Measurements from ENCODE around the gene ISL2.

Gene ISL2

DNA sequence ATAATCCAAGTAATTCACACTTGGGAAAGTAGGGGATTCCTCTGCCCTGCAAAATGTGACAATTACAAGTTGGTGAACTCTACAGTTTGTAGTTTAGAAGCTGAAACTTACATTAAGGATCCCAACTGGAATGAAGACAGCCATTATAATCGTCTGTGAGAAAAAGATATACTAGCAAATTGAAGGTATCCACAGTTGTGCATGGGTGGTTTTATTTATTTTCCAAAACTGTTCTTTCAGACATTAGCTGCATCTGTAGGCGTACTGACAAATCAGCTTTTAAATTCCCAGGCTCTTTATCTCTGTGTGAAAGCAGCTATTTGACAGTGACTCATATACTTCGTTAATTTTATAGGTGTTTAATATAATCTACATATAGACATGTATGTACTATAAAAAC lies 12.5 kb upstream of the ISL2 start:
- Histone ChIP-seq H3K9me2 (replicated peaks; ENCODE audit: insufficient read depth, low read length) (no peaks in the 10 kb centered on the region), H3K9me3 (ENCODE audit: insufficient read depth, low read length) (no peaks in the 10 kb centered on the region), H2AFZ (ENCODE audit: low read depth, low read length, severe bottlenecking) (no peak overlapping the region), H3K9ac (ENCODE audit: low read length) (no peak overlapping the region), H4K20me1 (ENCODE audit: low read depth, low read length) (no peaks in the 10 kb centered on the region), H3K79me2 (ENCODE audit: insufficient read depth, low read length) (no peaks in the 10 kb centered on the region), H3K4me3 (ENCODE audit: insufficient read depth, low read length, poor library complexity, severe bottlenecking) (no peak overlapping the region), H3K36me3 (ENCODE audit: low read length) (no peaks in the 10 kb centered on the region), H3K4me2 (ENCODE audit: low read depth, low read length, poor library complexity, severe bottlenecking) (no peak overlapping the region), H3K27me3 (ENCODE audit: low read length) (no peaks in the 10 kb centered on the region), H3K27ac (ENCODE audit: low read depth, low read length) (no peak overlapping the region), H3F3A (ENCODE audit: insufficient read depth) (0 out of 2 replicates have a peak, but pooled peaks cover 5% of the 10 kb centered on the region)
- TF ChIP-seq EZH2phosphoT487 (conservative IDR thresholded peaks at IDR 0.05; ENCODE audit: low read length) = no peak
- TF ChIP-seq, protein P1, sequence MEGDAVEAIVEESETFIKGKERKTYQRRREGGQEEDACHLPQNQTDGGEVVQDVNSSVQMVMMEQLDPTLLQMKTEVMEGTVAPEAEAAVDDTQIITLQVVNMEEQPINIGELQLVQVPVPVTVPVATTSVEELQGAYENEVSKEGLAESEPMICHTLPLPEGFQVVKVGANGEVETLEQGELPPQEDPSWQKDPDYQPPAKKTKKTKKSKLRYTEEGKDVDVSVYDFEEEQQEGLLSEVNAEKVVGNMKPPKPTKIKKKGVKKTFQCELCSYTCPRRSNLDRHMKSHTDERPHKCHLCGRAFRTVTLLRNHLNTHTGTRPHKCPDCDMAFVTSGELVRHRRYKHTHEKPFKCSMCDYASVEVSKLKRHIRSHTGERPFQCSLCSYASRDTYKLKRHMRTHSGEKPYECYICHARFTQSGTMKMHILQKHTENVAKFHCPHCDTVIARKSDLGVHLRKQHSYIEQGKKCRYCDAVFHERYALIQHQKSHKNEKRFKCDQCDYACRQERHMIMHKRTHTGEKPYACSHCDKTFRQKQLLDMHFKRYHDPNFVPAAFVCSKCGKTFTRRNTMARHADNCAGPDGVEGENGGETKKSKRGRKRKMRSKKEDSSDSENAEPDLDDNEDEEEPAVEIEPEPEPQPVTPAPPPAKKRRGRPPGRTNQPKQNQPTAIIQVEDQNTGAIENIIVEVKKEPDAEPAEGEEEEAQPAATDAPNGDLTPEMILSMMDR (IDR thresholded peaks at IDR 0.05; ENCODE audit: insufficient read depth, low read length, poor library complexity, severe bottlenecking) = no peak

DNA sequence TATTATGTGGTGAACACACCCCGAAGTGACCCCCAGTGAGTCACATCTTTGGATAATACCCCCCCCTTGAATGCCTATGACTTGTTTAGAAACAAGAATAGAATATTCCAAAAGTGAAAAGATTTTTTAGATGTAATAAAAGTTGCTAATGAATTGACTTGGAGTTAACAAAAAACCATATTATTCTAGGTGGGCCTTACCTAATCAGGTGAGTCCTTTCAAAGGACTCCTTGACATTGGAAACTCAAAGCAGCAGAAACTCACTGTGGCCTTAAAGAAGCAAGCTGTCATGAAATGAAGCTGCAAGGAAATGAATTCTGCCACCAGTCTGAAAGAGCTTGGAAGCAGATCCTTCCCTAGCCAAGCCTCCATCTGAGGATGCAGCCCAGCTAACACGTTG lies 10.9 kb upstream of the ISL2 start:
- Histone ChIP-seq H2AFZ (ENCODE audit: low read depth, low read length, severe bottlenecking) (no peak overlapping the region), H3K4me3 (ENCODE audit: insufficient read depth, low read length, poor library complexity, severe bottlenecking) (no peak overlapping the region), H3K36me3 (ENCODE audit: low read length) (no peaks in the 10 kb centered on the region), H3K27ac (ENCODE audit: low read depth, low read length) (no peak overlapping the region), H4K20me1 (ENCODE audit: low read depth, low read length) (no peaks in the 10 kb centered on the region), H3K27me3 (ENCODE audit: low read length) (no peaks in the 10 kb centered on the region), H3K9me3 (ENCODE audit: insufficient read depth, low read length) (no peaks in the 10 kb centered on the region), H3K79me2 (ENCODE audit: insufficient read depth, low read length) (no peaks in the 10 kb centered on the region), H3F3A (ENCODE audit: insufficient read depth) (0 out of 2 replicates have a peak, but pooled peaks cover 5% of the 10 kb centered on the region), H3K9me2 (replicated peaks; ENCODE audit: insufficient read depth, low read length) (no peaks in the 10 kb centered on the region), H3K4me2 (ENCODE audit: low read depth, low read length, poor library complexity, severe bottlenecking) (no peak overlapping the region), H3K9ac (ENCODE audit: low read length) (no peak overlapping the region)
- TF ChIP-seq EZH2phosphoT487 (conservative IDR thresholded peaks at IDR 0.05; ENCODE audit: low read length) = no peak
- TF ChIP-seq, protein P1 (IDR thresholded peaks at IDR 0.05; ENCODE audit: insufficient read depth, low read length, poor library complexity, severe bottlenecking) = no peak

DNA sequence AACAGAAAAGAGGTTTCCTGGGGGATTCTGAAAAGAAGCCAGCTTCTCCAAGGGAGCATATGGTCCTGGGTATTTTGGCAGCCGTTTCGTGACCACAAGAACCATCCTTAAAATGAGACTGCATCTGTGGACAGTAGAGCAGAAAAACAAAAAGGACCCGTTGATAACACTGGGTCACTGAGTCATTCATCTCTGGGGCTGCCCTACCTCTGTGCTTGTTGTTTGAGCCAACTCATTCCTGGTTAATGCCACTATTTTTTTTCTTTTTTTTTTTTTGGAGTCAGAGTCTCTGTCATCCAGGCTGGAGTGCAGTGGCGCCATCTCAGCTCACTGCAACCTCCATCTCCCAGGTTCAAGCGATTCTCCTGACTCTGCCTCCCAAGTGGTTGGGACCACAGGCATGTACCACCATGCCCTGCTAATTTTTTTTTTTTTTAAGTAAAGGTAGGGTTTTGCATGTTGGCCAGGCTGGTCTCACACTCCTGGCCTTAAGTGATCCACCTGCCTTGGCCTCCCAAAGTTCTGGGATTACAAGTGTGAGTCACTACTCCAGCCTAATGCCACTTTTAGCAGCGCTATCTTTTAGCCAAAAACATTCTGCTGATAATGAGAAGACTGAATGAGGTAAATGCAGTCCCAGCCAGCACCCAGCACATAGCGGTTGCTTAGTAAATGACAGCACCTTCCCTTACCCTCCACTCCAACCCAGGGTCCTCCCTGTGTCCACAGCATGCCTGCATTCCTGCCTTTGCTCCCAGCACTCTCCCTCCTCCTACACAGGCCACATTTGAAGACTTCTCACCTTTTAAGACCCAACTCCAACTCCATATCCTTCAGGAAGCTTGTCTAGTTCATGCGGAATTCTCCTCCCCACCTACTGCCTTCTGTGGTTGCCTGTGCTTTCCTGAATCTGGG lies 9.1 kb upstream of the ISL2 start:
- H3K9me3 ChIP-seq (ENCODE audit: insufficient read depth, low read length) = no peaks in the 10 kb centered on the region
- H4K20me1 ChIP-seq (ENCODE audit: low read depth, low read length) = no peaks in the 10 kb centered on the region
- no peaks in the 10 kb centered on the region for H3K9me2 ChIP-seq (replicated peaks; ENCODE audit: insufficient read depth, low read length)
- H3F3A ChIP-seq (ENCODE audit: insufficient read depth) = 0 out of 2 replicates have a peak, but pooled peaks cover 5% of the 10 kb centered on the region
- no peak overlapping the region for H2AFZ ChIP-seq (ENCODE audit: low read depth, low read length, severe bottlenecking)
- no peak overlapping the region for H3K9ac ChIP-seq (ENCODE audit: low read length)
- H3K4me2 ChIP-seq (ENCODE audit: low read depth, low read length, poor library complexity, severe bottlenecking) = no peak overlapping the region
- no peaks in the 10 kb centered on the region for H3K79me2 ChIP-seq (ENCODE audit: insufficient read depth, low read length)
- TF ChIP-seq, protein P1 (IDR thresholded peaks at IDR 0.05; ENCODE audit: insufficient read depth, low read length, poor library complexity, severe bottlenecking) = no peak
- no peak for TF ChIP-seq EZH2phosphoT487 (conservative IDR thresholded peaks at IDR 0.05; ENCODE audit: low read length)
- no peak overlapping the region for H3K27ac ChIP-seq (ENCODE audit: low read depth, low read length)
- H3K27me3 ChIP-seq (ENCODE audit: low read length) = no peaks in the 10 kb centered on the region
- H3K36me3 ChIP-seq (ENCODE audit: low read length) = no peaks in the 10 kb centered on the region
- no peak overlapping the region for H3K4me3 ChIP-seq (ENCODE audit: insufficient read depth, low read length, poor library complexity, severe bottlenecking)

Data from SU-DHL-6 (cell line).